PC-3 (cell line): ENCODE results near the gene GJD3.

Experiments
- CTCF ChIP-seq: fragments of 300-600 bp; sonication (generic); conservative IDR thresholded peaks from 2 replicates; pipeline ENCODE4 v1.5.1; 2017; ENCODE audit warnings: antibody characterized with exemption, low read depth, mild to moderate bottlenecking, low read length
- EZH2phosphoT487 ChIP-seq: fragments of 300-600 bp; sonication (generic); IDR thresholded peaks from 2 replicates; pipeline ENCODE4 v1.6.1; 2018; ENCODE audit warnings: mild to moderate bottlenecking, antibody characterized with exemption, low read length, borderline replicate concordance

GRCh38 chr17:40313668-40314583 lies 50.6 kb downstream of the GJD3 start:
- TF ChIP-seq CTCF (no peak), EZH2phosphoT487 (no peak)
